PC-3 (cell line): Measurements from ENCODE around the gene DCLK1.

ENCODE experiments used
- CTCF ChIP-seq: fragments of 300-600 bp; sonication (generic); conservative IDR thresholded peaks from 2 replicates; pipeline ENCODE4 v1.5.1; 2017; ENCODE audit warnings: antibody characterized with exemption, low read depth, mild to moderate bottlenecking, low read length
- EZH2 ChIP-seq: fragments of 300-600 bp; sonication (generic); IDR thresholded peaks from one replicate; pipeline ENCODE4 v1.6.1; 2017; ENCODE audit warnings: antibody characterized with exemption, mild to moderate bottlenecking, low read length; ENCODE audit not compliant: unreplicated experiment

GRCh38 chr13:35917252-35917941 lies 213.8 kb downstream of the DCLK1 start:
- TF ChIP-seq CTCF (no peak), EZH2 (no peak)
